ENCODE results near the gene MYH7.

The MYH7 gene

DNA sequence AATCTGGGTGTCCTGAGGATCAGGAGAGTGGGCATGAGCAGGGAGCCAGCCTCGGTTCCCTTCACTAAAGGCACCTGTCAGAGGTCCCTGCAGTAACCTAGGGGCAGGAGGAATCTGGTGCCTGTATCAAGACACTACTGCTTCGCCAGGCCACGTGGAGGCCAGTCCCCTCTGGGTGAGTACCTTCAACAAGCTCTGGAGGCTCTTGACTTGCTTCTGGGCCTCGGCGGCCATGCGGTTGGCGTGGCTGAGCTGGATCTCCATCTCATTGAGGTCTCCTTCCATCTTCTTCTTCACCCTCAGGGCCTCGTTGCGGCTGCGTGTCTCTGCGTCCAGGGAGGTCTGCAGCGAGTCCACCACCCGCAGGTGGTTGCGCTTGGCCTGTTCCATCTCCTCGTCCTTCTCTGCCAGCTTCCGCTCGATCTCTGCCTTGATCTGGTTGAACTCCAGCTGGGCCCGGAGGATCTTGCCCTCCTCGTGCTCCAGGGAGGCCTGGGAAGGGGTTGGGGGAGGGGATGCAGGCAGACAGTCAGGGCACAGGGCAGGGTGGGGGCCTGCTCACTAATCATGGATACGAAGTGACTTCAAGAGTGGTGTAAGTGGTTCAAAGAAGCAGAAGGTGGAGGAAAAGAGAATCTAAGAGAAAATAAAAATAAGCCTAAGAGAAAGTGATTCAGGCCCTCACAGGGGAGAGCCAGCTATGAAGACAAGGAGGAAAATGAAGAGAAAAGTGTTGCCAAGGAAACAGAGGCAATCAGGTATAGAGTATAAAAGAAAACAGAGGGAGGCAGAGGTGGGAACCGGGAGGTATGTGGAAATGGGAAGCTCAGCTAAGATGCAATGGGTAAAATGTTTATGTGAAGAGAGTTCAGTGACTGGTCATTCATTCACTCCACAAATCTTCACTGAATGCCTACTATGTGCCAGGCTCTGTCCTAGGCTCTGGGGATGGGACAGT lies 19.4 kb downstream of the MYH7 start:
- H3K4me3 ChIP-seq (ENCODE audit: insufficient read depth, low read depth, low read length) = no peak overlapping the region
- no peaks in the 10 kb centered on the region for H3K36me3 ChIP-seq (ENCODE audit: control insufficient read depth, insufficient read depth, low read length)
- no peak overlapping the region for H3K27ac ChIP-seq (ENCODE audit: insufficient read depth, low read depth, low read length, poor library complexity, severe bottlenecking)
- H3K9me3 ChIP-seq (ENCODE audit: control insufficient read depth, low read length) = no peaks in the 10 kb centered on the region
- peaks cover 3% of the 10 kb centered on the region for H3K4me1 ChIP-seq (ENCODE audit: control insufficient read depth, insufficient read depth, low read length)
- H3K27me3 ChIP-seq (ENCODE audit: control insufficient read depth, insufficient read depth, low read length, poor library complexity, severe bottlenecking) = no peaks in the 10 kb centered on the region
- 89% methylated on average over 21 of the region's 21 CpGs for WGBS, 2 experiments

DNA sequence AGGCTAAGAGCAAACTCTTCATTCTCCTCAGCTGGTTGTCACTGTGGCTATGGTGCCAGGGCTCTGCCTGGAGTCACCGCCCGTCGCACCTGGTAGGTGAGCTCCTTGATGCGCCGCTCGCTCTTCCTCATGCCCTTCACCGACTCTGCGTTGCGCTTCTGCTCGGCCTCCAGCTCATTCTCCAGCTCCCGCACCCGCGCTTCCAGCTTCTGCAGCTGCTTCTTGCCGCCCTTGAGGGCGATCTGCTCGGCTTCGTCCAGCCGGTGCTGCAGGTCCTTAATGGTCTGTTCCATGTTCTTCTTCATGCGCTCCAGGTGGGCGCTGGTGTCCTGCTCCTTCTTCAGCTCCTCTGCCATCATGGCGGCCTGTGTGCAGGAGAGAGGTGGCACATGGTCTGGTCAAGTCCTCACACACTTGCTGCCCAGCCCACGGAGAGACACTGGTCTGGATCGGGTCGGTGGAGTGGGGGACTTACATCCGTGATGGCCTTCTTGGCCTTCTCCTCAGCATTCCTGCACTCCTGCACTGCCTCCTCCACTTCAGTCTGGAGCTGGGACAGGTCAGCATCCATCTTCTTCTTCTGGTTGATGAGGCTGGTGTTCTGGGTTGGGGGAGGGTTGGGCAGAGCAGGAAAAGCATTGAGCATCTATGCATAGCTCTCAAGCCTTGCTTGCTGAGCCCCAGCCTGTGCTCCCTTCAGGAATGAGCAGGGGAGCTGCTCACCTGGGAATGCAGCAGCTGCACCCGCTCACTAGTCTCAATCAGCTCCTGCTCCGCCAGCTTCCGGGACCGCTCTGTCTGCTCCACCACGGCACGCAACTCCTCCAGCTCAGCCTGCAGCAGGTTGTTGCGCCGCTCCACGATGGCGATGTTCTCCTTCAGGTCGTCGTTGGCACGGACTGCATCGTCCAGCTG lies 20.3 kb downstream of the MYH7 start:
- Histone ChIP-seq H3K4me3 (ENCODE audit: insufficient read depth, low read depth, low read length) (no peak overlapping the region), H3K27me3 (ENCODE audit: control insufficient read depth, insufficient read depth, low read length, poor library complexity, severe bottlenecking) (no peaks in the 10 kb centered on the region), H3K9me3 (ENCODE audit: control insufficient read depth, low read length) (no peaks in the 10 kb centered on the region), H3K4me1 (ENCODE audit: control insufficient read depth, insufficient read depth, low read length) (peaks cover 3% of the 10 kb centered on the region), H3K27ac (ENCODE audit: insufficient read depth, low read depth, low read length, poor library complexity, severe bottlenecking) (no peak overlapping the region), H3K36me3 (ENCODE audit: control insufficient read depth, insufficient read depth, low read length) (no peaks in the 10 kb centered on the region)
- WGBS, 2 experiments = 96% methylated on average over 39 of the region's 39 CpGs

DNA sequence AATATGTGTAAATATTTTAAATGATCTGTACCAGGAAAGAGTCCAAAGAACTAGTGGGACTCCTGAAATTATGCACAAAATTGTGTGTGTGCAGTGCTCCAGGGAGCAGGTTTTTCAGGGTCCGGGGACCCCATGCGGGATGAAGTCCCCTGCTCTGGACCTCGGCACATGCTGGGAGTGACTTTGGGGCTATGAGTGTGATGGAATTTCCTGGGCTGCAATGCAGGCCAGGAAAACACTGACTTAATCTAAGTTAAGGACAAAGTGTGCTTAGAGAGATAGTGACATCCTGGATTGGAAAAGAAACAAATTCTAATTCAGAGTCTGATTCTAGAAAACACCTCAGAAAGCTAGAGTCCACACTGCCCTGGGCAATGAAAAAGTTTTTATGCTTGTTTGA lies 21.2 kb downstream of the MYH7 start:
- 95 to 98% methylated on average over 3 of the region's 3 CpGs for WGBS, 2 experiments
- Histone ChIP-seq H3K4me3 (ENCODE audit: insufficient read depth, low read depth, low read length) (no peak overlapping the region), H3K36me3 (ENCODE audit: control insufficient read depth, insufficient read depth, low read length) (no peaks in the 10 kb centered on the region), H3K4me1 (ENCODE audit: control insufficient read depth, insufficient read depth, low read length) (peaks cover 3% of the 10 kb centered on the region), H3K9me3 (ENCODE audit: control insufficient read depth, low read length) (no peaks in the 10 kb centered on the region), H3K27me3 (ENCODE audit: control insufficient read depth, insufficient read depth, low read length, poor library complexity, severe bottlenecking) (no peaks in the 10 kb centered on the region), H3K27ac (ENCODE audit: insufficient read depth, low read depth, low read length, poor library complexity, severe bottlenecking) (no peak overlapping the region)

DNA sequence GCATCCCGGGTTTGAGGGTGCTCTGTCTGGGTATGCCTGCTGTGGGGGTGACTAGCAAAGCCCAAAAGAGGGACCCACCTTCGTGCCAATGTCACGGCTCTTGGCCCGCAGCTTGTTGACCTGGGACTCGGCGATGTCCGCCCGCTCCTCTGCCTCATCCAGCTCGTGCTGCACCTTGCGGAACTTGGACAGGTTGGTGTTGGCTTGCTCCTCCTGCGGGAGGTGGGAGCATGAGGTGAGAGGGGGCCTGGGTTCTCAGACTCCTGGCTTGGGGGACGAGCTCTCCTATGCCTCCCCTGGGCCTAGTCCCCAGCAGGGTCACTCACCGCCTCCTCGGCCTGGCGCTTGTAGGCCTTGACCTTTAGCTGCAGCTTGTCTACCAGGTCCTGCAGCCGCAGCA lies 21.8 kb downstream of the MYH7 start:
- 94 to 95% methylated on average over 16 of the region's 16 CpGs for WGBS, 2 experiments
- no peaks in the 10 kb centered on the region for H3K27me3 ChIP-seq (ENCODE audit: control insufficient read depth, insufficient read depth, low read length, poor library complexity, severe bottlenecking)
- no peak overlapping the region for H3K27ac ChIP-seq (ENCODE audit: insufficient read depth, low read depth, low read length, poor library complexity, severe bottlenecking)
- H3K4me1 ChIP-seq (ENCODE audit: control insufficient read depth, insufficient read depth, low read length) = peaks cover 3% of the 10 kb centered on the region
- no peaks in the 10 kb centered on the region for H3K9me3 ChIP-seq (ENCODE audit: control insufficient read depth, low read length)
- H3K4me3 ChIP-seq (ENCODE audit: insufficient read depth, low read depth, low read length) = no peak overlapping the region
- no peaks in the 10 kb centered on the region for H3K36me3 ChIP-seq (ENCODE audit: control insufficient read depth, insufficient read depth, low read length)

GRCh38 chr14:23411563-23412525 lies 23.6 kb downstream of the MYH7 start:
- Histone ChIP-seq H3K4me1 (ENCODE audit: control insufficient read depth, insufficient read depth, low read length) (peaks cover 3% of the 10 kb centered on the region), H3K9me3 (ENCODE audit: control insufficient read depth, low read length) (no peaks in the 10 kb centered on the region), H3K27ac (ENCODE audit: insufficient read depth, low read depth, low read length, poor library complexity, severe bottlenecking) (no peak overlapping the region), H3K4me3 (ENCODE audit: insufficient read depth, low read depth, low read length) (no peak overlapping the region), H3K36me3 (ENCODE audit: control insufficient read depth, insufficient read depth, low read length) (no peaks in the 10 kb centered on the region), H3K27me3 (ENCODE audit: control insufficient read depth, insufficient read depth, low read length, poor library complexity, severe bottlenecking) (no peaks in the 10 kb centered on the region)
- 91 to 94% methylated on average over 14 of the region's 14 CpGs for WGBS, 2 experiments

GRCh38 chr14:23409966-23410635 lies 25.4 kb downstream of the MYH7 start:
- no peak overlapping the region for H3K27ac ChIP-seq (ENCODE audit: insufficient read depth, low read depth, low read length, poor library complexity, severe bottlenecking)
- no peaks in the 10 kb centered on the region for H3K27me3 ChIP-seq (ENCODE audit: control insufficient read depth, insufficient read depth, low read length, poor library complexity, severe bottlenecking)
- H3K9me3 ChIP-seq (ENCODE audit: control insufficient read depth, low read length) = no peaks in the 10 kb centered on the region
- WGBS, 2 experiments = 93 to 95% methylated on average over 14 of the region's 14 CpGs
- H3K36me3 ChIP-seq (ENCODE audit: control insufficient read depth, insufficient read depth, low read length) = no peaks in the 10 kb centered on the region
- peaks cover 3% of the 10 kb centered on the region for H3K4me1 ChIP-seq (ENCODE audit: control insufficient read depth, insufficient read depth, low read length)
- H3K4me3 ChIP-seq (ENCODE audit: insufficient read depth, low read depth, low read length) = no peak overlapping the region

DNA sequence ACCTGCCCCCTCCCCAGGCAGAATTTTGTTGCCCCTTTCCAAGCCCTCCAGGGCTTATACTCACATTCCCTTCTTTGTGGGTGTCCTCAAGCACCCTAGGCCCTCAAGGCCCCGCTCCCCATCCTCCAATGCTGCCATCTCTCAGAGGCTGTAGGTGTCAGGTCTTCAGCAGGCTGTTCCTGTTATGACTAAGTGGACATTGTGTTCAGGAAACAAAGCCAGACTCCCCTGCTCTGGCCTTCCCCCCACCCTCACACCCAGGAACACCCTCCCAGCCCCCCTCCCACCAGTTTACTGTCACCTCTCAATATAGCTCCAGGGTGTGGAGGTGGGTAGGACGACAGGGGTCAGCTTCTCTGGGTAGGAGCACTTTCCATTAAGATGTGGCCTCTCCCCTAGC lies 26.0 kb downstream of the MYH7 start:
- H3K36me3 ChIP-seq (ENCODE audit: control insufficient read depth, insufficient read depth, low read length) = no peaks in the 10 kb centered on the region
- WGBS, 2 experiments = 85 to 91% methylated on average over 2 of the region's 2 CpGs
- H3K9me3 ChIP-seq (ENCODE audit: control insufficient read depth, low read length) = no peaks in the 10 kb centered on the region
- no peak overlapping the region for H3K27ac ChIP-seq (ENCODE audit: insufficient read depth, low read depth, low read length, poor library complexity, severe bottlenecking)
- H3K4me3 ChIP-seq (ENCODE audit: insufficient read depth, low read depth, low read length) = no peak overlapping the region
- no peaks in the 10 kb centered on the region for H3K27me3 ChIP-seq (ENCODE audit: control insufficient read depth, insufficient read depth, low read length, poor library complexity, severe bottlenecking)
- peaks cover 3% of the 10 kb centered on the region for H3K4me1 ChIP-seq (ENCODE audit: control insufficient read depth, insufficient read depth, low read length)

DNA sequence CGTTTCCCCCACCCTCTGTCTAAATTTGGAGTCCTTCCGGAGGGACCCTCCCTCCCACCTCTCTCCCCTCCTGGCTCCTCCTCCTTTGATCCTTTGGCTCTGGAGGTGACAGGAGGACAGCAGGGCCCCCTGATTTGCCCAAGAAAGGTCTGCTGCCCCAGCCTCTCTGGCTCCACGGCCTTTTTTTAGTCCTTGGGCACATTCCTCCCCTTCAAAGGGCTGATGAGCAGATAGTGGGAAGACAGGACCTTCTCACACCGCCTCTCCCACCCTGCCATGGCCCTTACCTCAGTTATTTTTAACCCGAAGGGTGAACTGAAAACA lies 27.2 kb downstream of the MYH7 start:
- no peaks in the 10 kb centered on the region for H3K27me3 ChIP-seq (ENCODE audit: control insufficient read depth, insufficient read depth, low read length, poor library complexity, severe bottlenecking)
- H3K27ac ChIP-seq (ENCODE audit: insufficient read depth, low read depth, low read length, poor library complexity, severe bottlenecking) = no peak overlapping the region
- 80 to 84% methylated on average over 5 of the region's 5 CpGs for WGBS, 2 experiments
- H3K9me3 ChIP-seq (ENCODE audit: control insufficient read depth, low read length) = no peaks in the 10 kb centered on the region
- H3K4me1 ChIP-seq (ENCODE audit: control insufficient read depth, insufficient read depth, low read length) = peaks cover 3% of the 10 kb centered on the region
- H3K4me3 ChIP-seq (ENCODE audit: insufficient read depth, low read depth, low read length) = no peak overlapping the region
- H3K36me3 ChIP-seq (ENCODE audit: control insufficient read depth, insufficient read depth, low read length) = no peaks in the 10 kb centered on the region

- peaks cover 3% of the 10 kb centered on the region for H3K4me1 ChIP-seq (ENCODE audit: control insufficient read depth, insufficient read depth, low read length)
- H3K27ac ChIP-seq (ENCODE audit: insufficient read depth, low read depth, low read length, poor library complexity, severe bottlenecking) = no peak within 1 kb of the TSS
- no peak within 1 kb of the TSS for H3K4me3 ChIP-seq (ENCODE audit: insufficient read depth, low read depth, low read length)
- WGBS, 2 experiments = 89 to 91% methylated on average over 15 of the region's 15 CpGs
- no peaks in the 10 kb centered on the region for H3K27me3 ChIP-seq (ENCODE audit: control insufficient read depth, insufficient read depth, low read length, poor library complexity, severe bottlenecking)
- no peaks in the 10 kb centered on the region for H3K9me3 ChIP-seq (ENCODE audit: control insufficient read depth, low read length)
- H3K36me3 ChIP-seq (ENCODE audit: control insufficient read depth, insufficient read depth, low read length) = no peaks in the 10 kb centered on the region
Measured at GRCh38 chr14:23407516-23408306, 27.7 kb downstream of the MYH7 start, which contains the start of gene MYH6. Gene MYH6, minus strand, starts transcription at chr14:23408273. Its CDS starts 1,050 bp downstream, at chr14:23407223.

Data from ectodermal cell (in vitro differentiated cells).